HG02852 (cell line): Measurements from ENCODE around the gene PNLIPRP3.
A peak's percentile ranks its signal among the peaks of the same experiment; 100 is the strongest.

ENCODE experiments used
- ATAC-seq: cut with Tn5 transposase; IDR thresholded peaks from one replicate; pipeline ENCODE4 v1.9.1; 2021; ENCODE audit warnings: mild to moderate bottlenecking, moderate library complexity; ENCODE audit not compliant: unreplicated experiment

Gene PNLIPRP3

GRCh38 chr10:116490028-116490662, 62.5 kb downstream of the PNLIPRP3 start:
- no peak for ATAC-seq

- ATAC-seq = no peak
Observed at GRCh38 chr10:116504786-116505185, 77.1 kb downstream of the PNLIPRP3 start.

- ATAC-seq = no peak
Observed at GRCh38 chr10:116510565-116510964, 82.9 kb downstream of the PNLIPRP3 start.

GRCh38 chr10:116511365-116511764, 83.7 kb downstream of the PNLIPRP3 start:
- ATAC-seq = no peak

- peak; percentile 72 for ATAC-seq
Observed at GRCh38 chr10:116521424-116522290, 94.0 kb downstream of the PNLIPRP3 start.

GRCh38 chr10:116522803-116523381, 95.2 kb downstream of the PNLIPRP3 start:
- ATAC-seq = no peak

- no peak for ATAC-seq
Observed at GRCh38 chr10:116524736-116525135, 97.1 kb downstream of the PNLIPRP3 start.

GRCh38 chr10:116526219-116526618, 98.6 kb downstream of the PNLIPRP3 start:
- no peak for ATAC-seq
